BE2C (cell line): ENCODE results near the gene ZNF783.

ENCODE experiments used
- DNase-seq: peaks from one replicate; pipeline ENCODE4 v3.0.0-alpha.2; 2020
- H3K27me3 ChIP-seq: fragments of 250-450 bp; sonication (Bioruptor Pico); 2 replicates; pipeline ENCODE4 v1.5.1; 2020; ENCODE audit warnings: mild to moderate bottlenecking
- H3K36me3 ChIP-seq: fragments of 250-450 bp; sonication (Bioruptor Pico); 2 replicates; pipeline ENCODE4 v1.5.1; 2020; ENCODE audit warnings: mild to moderate bottlenecking
- H3K4me1 ChIP-seq: fragments of 250-450 bp; sonication (Bioruptor Pico); 2 replicates; pipeline ENCODE4 v1.5.1; 2020
- H3K4me3 ChIP-seq: 2 replicates; pipeline ENCODE4 v1.5.1; 2011; ENCODE audit warnings: low read depth, low read length
- H3K9me3 ChIP-seq: fragments of 250-450 bp; sonication (Bioruptor Pico); 2 replicates; pipeline ENCODE4 v1.5.1; 2020
- TF ChIP-seq, protein P1 (sequence below): IDR thresholded peaks from 2 replicates; pipeline ENCODE4 v1.5.1; 2012; ENCODE audit warnings: mild to moderate bottlenecking, low read depth, low read length

ZNF783 gene

GRCh38 chr7:149292462-149292823, 30.4 kb downstream of the ZNF783 start:
- no peaks in the 10 kb centered on the region for H3K36me3 ChIP-seq

DNA sequence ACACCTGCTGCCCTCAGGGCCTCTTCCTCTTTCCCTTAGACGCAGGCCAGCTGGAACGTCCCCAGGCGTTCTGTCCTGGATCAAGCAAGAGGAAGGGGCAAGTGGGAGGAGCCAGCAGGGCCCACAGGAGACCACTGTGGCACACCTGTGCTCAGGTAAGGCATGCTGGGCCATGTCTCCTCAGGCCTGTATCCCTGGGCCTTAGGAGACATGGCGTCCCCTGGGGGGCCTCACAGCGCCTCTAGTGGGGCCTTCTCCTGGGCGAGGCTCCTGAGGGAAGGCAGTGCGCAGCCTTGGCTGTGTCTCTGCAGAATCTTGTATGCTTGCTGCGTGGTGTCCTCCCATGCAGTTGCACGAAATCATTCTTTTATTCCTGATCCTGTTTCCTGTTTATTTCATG, 31.3 kb downstream of the ZNF783 start:
- TF ChIP-seq, protein P1, sequence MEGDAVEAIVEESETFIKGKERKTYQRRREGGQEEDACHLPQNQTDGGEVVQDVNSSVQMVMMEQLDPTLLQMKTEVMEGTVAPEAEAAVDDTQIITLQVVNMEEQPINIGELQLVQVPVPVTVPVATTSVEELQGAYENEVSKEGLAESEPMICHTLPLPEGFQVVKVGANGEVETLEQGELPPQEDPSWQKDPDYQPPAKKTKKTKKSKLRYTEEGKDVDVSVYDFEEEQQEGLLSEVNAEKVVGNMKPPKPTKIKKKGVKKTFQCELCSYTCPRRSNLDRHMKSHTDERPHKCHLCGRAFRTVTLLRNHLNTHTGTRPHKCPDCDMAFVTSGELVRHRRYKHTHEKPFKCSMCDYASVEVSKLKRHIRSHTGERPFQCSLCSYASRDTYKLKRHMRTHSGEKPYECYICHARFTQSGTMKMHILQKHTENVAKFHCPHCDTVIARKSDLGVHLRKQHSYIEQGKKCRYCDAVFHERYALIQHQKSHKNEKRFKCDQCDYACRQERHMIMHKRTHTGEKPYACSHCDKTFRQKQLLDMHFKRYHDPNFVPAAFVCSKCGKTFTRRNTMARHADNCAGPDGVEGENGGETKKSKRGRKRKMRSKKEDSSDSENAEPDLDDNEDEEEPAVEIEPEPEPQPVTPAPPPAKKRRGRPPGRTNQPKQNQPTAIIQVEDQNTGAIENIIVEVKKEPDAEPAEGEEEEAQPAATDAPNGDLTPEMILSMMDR = no peak
- no peaks in the 10 kb centered on the region for H3K9me3 ChIP-seq
- DNase-seq = no peak
- H3K36me3 ChIP-seq = no peaks in the 10 kb centered on the region
- no peaks in the 10 kb centered on the region for H3K27me3 ChIP-seq
- H3K4me3 ChIP-seq = no peak overlapping the region
- no peaks in the 10 kb centered on the region for H3K4me1 ChIP-seq

More at GRCh38 chr7:149292462-149292823, 30.4 kb downstream of the ZNF783 start:
- Histone ChIP-seq H3K4me1 (no peaks in the 10 kb centered on the region), H3K9me3 (no peaks in the 10 kb centered on the region), H3K4me3 (no peak overlapping the region), H3K27me3 (no peaks in the 10 kb centered on the region)
- no peak for DNase-seq
- TF ChIP-seq, protein P1 = no peak

DNA sequence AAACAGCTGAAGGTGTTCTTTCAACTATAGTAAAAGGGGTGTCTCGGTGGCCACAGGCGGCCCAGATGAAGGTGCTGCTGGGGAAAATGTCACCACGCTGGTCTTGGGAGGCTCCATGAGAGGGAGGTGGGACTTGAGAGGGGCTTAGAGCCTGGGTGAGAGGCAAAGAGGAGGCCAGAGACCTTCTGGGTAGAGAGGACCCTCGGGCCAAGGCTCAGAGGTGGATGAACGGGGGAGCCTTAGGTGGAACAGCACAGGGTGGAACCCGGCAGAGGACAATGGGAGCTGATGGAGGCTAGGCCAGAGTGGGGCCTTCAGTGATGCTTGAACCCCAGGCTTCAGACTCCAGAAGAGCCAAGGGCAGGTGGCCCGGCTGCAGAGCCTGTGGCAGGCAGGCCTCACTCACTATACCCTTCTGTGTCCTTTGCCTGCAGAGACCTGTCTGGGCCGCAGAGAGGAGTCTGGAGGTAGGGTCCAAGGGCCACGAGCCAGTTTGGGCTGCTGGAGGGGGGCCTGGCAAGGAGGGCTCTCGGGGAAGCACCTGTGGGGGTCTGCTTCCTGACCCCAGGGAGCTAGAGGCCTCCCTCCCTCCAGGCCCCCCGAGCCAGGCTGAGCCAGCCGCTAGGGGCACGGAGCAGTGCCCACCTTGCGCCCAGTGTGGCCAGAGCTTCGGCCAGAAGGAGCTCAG, 32.1 kb downstream of the ZNF783 start:
- Histone ChIP-seq H3K4me3 (no peak overlapping the region), H3K36me3 (no peaks in the 10 kb centered on the region), H3K9me3 (no peaks in the 10 kb centered on the region), H3K4me1 (no peaks in the 10 kb centered on the region), H3K27me3 (no peaks in the 10 kb centered on the region)
- no peak for DNase-seq
- TF ChIP-seq, protein P1 = no peak

GRCh38 chr7:149294634-149295480, 32.9 kb downstream of the ZNF783 start:
- TF ChIP-seq, protein P1 = no peak
- no peaks in the 10 kb centered on the region for H3K9me3 ChIP-seq
- no peaks in the 10 kb centered on the region for H3K36me3 ChIP-seq
- H3K4me1 ChIP-seq = no peaks in the 10 kb centered on the region
- no peak overlapping the region for H3K4me3 ChIP-seq
- H3K27me3 ChIP-seq = no peaks in the 10 kb centered on the region
- no peak for DNase-seq

DNA sequence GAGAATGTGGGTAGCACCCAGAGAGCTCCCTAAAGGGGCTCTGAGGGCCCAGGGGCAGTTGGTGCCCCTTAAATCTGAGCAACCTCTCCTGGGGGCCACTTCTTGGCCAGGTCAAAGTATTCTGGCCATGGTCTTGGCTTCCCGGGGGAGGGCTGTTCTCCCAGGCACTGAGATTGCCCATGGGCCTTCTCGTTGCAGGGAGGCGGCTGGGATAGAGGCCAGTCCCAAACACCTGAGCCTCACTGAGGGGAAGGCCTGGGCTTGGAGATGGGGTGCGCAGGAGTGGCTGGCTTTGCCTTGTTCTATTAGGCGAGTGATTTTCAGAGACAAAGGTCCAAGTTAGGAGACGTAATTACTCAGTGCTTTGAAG, 33.5 kb downstream of the ZNF783 start:
- no peaks in the 10 kb centered on the region for H3K36me3 ChIP-seq
- TF ChIP-seq, protein P1 = no peak
- no peaks in the 10 kb centered on the region for H3K4me1 ChIP-seq
- H3K27me3 ChIP-seq = no peaks in the 10 kb centered on the region
- no peak for DNase-seq
- H3K9me3 ChIP-seq = no peaks in the 10 kb centered on the region
- no peak overlapping the region for H3K4me3 ChIP-seq

DNA sequence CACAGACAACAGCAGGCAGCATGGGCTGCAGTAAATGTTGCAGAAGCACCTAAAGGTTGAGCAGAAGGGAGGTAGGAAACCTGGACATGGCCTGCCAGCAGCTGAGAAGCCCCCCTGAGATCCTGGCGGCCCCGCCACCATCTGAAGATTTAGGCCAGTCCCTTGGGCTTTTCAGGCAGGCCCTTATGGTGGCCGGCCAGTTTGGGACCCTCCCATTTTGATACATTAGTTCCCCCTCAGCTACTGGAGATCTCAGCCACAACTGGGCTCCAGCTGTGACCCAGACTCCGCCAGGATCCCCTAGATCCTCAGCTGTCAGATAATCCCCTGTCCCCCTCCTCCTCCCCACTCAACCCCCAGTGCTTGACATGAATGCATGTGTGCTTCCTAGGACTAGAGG, 34.4 kb downstream of the ZNF783 start:
- H3K27me3 ChIP-seq = no peaks in the 10 kb centered on the region
- no peaks in the 10 kb centered on the region for H3K36me3 ChIP-seq
- TF ChIP-seq, protein P1 = no peak
- H3K9me3 ChIP-seq = no peaks in the 10 kb centered on the region
- H3K4me3 ChIP-seq = no peak overlapping the region
- no peaks in the 10 kb centered on the region for H3K4me1 ChIP-seq
- DNase-seq = no peak
